ENCODE data around the gene LRP1B.

The LRP1B gene

GRCh38 chr2:140714586-140714985 lies 1416.2 kb downstream of the LRP1B start:
- DNase-seq (ENCODE audit: extremely low read depth, low read depth), result no peak
- TF ChIP-seq, protein P1, sequence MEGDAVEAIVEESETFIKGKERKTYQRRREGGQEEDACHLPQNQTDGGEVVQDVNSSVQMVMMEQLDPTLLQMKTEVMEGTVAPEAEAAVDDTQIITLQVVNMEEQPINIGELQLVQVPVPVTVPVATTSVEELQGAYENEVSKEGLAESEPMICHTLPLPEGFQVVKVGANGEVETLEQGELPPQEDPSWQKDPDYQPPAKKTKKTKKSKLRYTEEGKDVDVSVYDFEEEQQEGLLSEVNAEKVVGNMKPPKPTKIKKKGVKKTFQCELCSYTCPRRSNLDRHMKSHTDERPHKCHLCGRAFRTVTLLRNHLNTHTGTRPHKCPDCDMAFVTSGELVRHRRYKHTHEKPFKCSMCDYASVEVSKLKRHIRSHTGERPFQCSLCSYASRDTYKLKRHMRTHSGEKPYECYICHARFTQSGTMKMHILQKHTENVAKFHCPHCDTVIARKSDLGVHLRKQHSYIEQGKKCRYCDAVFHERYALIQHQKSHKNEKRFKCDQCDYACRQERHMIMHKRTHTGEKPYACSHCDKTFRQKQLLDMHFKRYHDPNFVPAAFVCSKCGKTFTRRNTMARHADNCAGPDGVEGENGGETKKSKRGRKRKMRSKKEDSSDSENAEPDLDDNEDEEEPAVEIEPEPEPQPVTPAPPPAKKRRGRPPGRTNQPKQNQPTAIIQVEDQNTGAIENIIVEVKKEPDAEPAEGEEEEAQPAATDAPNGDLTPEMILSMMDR (IDR thresholded peaks at IDR 0.05; ENCODE audit: low read depth, low read length), result no peak

DNA sequence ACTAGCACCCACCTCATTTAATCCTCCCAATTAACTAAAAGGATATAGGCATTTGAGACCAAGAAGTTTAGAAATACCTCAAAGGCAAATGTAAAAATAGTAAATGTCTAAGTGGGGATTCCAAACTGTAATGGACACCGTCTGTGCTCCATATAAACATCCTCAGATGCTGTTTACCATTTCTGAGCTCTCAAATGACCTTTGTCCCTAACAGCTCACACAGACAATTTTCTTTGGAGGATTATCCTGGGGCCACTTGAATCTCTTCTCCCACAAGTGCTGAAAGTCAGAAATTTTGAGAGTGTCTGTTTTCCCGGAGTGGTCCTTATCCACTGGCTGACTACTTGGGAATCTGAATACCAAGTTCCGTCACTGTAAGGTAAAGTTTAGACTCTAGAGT lies 1418.9 kb downstream of the LRP1B start:
- DNase-seq (ENCODE audit: extremely low read depth, low read depth), result no peak
- TF ChIP-seq, protein P1 (IDR thresholded peaks at IDR 0.05; ENCODE audit: low read depth, low read length), result no peak

GRCh38 chr2:140701726-140702125 lies 1429.1 kb downstream of the LRP1B start:
- DNase-seq (ENCODE audit: extremely low read depth, low read depth), result no peak
- TF ChIP-seq, protein P1 (IDR thresholded peaks at IDR 0.05; ENCODE audit: low read depth, low read length), result no peak

GRCh38 chr2:140698636-140699035 lies 1432.2 kb downstream of the LRP1B start:
- no peak for DNase-seq (ENCODE audit: extremely low read depth, low read depth)
- TF ChIP-seq, protein P1 (IDR thresholded peaks at IDR 0.05; ENCODE audit: low read depth, low read length), result no peak

DNA sequence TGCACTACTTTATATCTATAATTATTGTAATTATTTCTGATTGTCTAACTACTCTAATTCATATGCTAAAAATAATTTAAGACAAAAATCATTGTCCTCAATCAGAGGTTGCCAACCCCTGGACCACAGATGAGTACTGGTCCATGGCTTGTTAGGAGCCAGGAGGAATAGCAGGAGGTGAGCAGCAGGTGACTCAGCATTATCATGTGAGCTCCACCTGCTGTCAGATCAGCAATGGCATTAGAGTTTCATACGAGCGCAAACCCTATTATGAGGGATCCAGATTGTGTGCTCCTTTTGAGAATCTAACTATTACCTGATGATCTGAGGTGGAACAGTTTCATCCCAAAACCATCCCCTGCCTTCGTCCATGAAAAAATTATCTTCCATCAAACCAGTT lies 1434.4 kb downstream of the LRP1B start:
- no peak for DNase-seq (ENCODE audit: extremely low read depth, low read depth)
- TF ChIP-seq, protein P1 (IDR thresholded peaks at IDR 0.05; ENCODE audit: low read depth, low read length), result no peak

DNA sequence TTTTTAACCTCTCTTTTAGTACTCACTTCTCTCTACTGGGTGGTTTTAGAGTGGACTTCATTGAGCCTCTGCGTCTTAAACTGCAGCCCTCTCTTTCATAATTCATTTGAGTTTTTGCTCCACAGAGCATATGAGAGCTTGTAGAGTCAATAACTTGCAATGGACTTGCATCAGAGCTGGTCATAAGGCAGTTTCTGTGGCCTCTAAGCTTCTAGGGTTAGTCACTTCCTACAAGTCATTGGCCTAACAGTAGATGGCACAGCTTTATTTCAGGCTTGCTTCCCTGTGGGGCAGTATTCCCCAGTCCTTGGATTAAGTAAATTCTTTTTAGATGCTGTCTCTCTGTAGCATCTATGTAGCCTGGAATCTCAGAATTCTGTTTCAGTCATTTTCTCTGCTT lies 1435.7 kb downstream of the LRP1B start:
- TF ChIP-seq, protein P1 (IDR thresholded peaks at IDR 0.05; ENCODE audit: low read depth, low read length), result no peak; the same call in 1 of the 2 replicates
- DNase-seq (ENCODE audit: extremely low read depth, low read depth), result no peak

- TF ChIP-seq, protein P1 (IDR thresholded peaks at IDR 0.05; ENCODE audit: low read depth, low read length), result no peak
- DNase-seq (ENCODE audit: extremely low read depth, low read depth), result no peak
Observed at GRCh38 chr2:140687825-140688224, 1443.0 kb downstream of the LRP1B start.

Measured in AG09319 (cell line).